ENCODE measurements around the gene EPB42. TPM values are rescaled to one million over a fixed set of nuclear protein-coding genes. Genes with fewer than 3 reads are reported as not detected.
A peak's percentile ranks its signal among the peaks of the same experiment; 100 is the strongest.

The EPB42 gene
- total RNA-seq, 4 donors from 2014 or later = not detected

- WGBS, 2 donors = 89 to 91% methylated on average over 10 of the region's 10 CpGs
- Histone ChIP-seq H3K4me1 (no peaks in the 10 kb centered on the region), H3K9me3 (no peaks in the 10 kb centered on the region), H3K4me3 (replicated peaks in 1 of 3) (no peak overlapping the region), H3K27ac (no peak overlapping the region), H3K36me3 (peaks cover 34 to 48% of the 10 kb centered on the region in 2 donors), H3K27me3 (no peaks in the 10 kb centered on the region)
- no peak for DNase-seq
- TF ChIP-seq CTCF (IDR thresholded peaks at IDR 0.05) = no peak
- no peak for TF ChIP-seq POLR2A (IDR thresholded peaks at IDR 0.05)
- intact Hi-C loops (cut with DNase I) = no loop called here
Observed at GRCh38 chr15:43196760-43197548, 23.9 kb downstream of the EPB42 start.

- intact Hi-C loops (cut with DNase I) = no loop called here
- H3K36me3 ChIP-seq = peaks cover 55 to 60% of the 10 kb centered on the region in 2 donors
- WGBS, 2 donors = 92% methylated on average over 2 of the region's 2 CpGs
- H3K9me3 ChIP-seq = no peaks in the 10 kb centered on the region
- no peak for TF ChIP-seq POLR2A (IDR thresholded peaks at IDR 0.05)
- TF ChIP-seq CTCF (IDR thresholded peaks at IDR 0.05) = no peak
- H3K4me1 ChIP-seq = no peaks in the 10 kb centered on the region
- no peaks in the 10 kb centered on the region for H3K27me3 ChIP-seq
- DNase-seq = no peak
- no peak overlapping the region for H3K27ac ChIP-seq
- no peak overlapping the region for H3K4me3 ChIP-seq (replicated peaks in 1 of 3)
Observed at GRCh38 chr15:43194795-43195194, 26.0 kb downstream of the EPB42 start.

- no peaks in the 10 kb centered on the region for H3K9me3 ChIP-seq
- TF ChIP-seq POLR2A (IDR thresholded peaks at IDR 0.05) (no peak), CTCF (IDR thresholded peaks at IDR 0.05) (no peak)
- H3K27me3 ChIP-seq = no peaks in the 10 kb centered on the region
- H3K4me1 ChIP-seq = no peaks in the 10 kb centered on the region
- intact Hi-C loops (cut with DNase I) = no loop called here
- 92 to 99% methylated on average over 2 of the region's 2 CpGs for WGBS, 2 donors
- no peak overlapping the region for H3K4me3 ChIP-seq (replicated peaks in 1 of 3)
- DNase-seq = no peak
- H3K27ac ChIP-seq = no peak overlapping the region
- H3K36me3 ChIP-seq = peaks cover 63 to 66% of the 10 kb centered on the region in 2 donors
Observed at GRCh38 chr15:43193710-43194109, 27.1 kb downstream of the EPB42 start.

GRCh38 chr15:43190178-43190577 lies 30.6 kb downstream of the EPB42 start:
- Histone ChIP-seq H3K4me1 (peaks cover 0 to 8% of the 10 kb centered on the region in 2 donors), H3K27me3 (no peaks in the 10 kb centered on the region), H3K27ac (peak overlapping the region in 1 of 3 donors; percentile 25), H3K4me3 (replicated peaks in 1 of 3) (no peak overlapping the region), H3K36me3 (peaks cover 46 to 56% of the 10 kb centered on the region in 2 donors), H3K9me3 (no peaks in the 10 kb centered on the region)
- intact Hi-C loops (cut with DNase I) = no loop called here
- TF ChIP-seq POLR2A (IDR thresholded peaks at IDR 0.05) (no peak), CTCF (IDR thresholded peaks at IDR 0.05) (no peak)
- 56 to 69% methylated on average over 1 of the region's 1 CpG for WGBS, 2 donors
- DNase-seq = peak; percentile 56 to 74

- DNase-seq = no peak
- Histone ChIP-seq H3K27me3 (no peaks in the 10 kb centered on the region), H3K36me3 (peaks cover 38 to 48% of the 10 kb centered on the region in 2 donors), H3K9me3 (no peaks in the 10 kb centered on the region), H3K27ac (no peak overlapping the region), H3K4me3 (replicated peaks in 1 of 3) (no peak overlapping the region), H3K4me1 (peaks cover 0 to 8% of the 10 kb centered on the region in 2 donors)
- 86 to 95% methylated on average over 2 of the region's 2 CpGs for WGBS, 2 donors
- intact Hi-C loops (cut with DNase I) = loop anchor here (10.0 kb wide), 1 partner anchor 54 kb away; the partner anchor contains the start of gene TMEM62
- no peak for TF ChIP-seq CTCF (IDR thresholded peaks at IDR 0.05)
- TF ChIP-seq POLR2A (IDR thresholded peaks at IDR 0.05) = no peak
Observed at GRCh38 chr15:43189296-43189695, 31.5 kb downstream of the EPB42 start.

All from thyroid gland (tissue), 4 donors.